Liver (tissue), 3 donors: ENCODE results near the gene TENM3.

Experiments used
- CTCF ChIP-seq: fragments of 150-350 bp; IDR thresholded peaks from 2 replicates; pipeline ENCODE4 v1.5.1; 2017; ENCODE audit warnings: improper control_type of control experiment, low read depth, low read length; ENCODE audit not compliant: missing input control
- GABPA ChIP-seq, 2 donors: IDR thresholded peaks in 1 of 2; conservative IDR thresholded peaks in 1 of 2; 2 replicates each; pipeline ENCODE4 v1.6.1; 2016; ENCODE audit warnings: antibody characterized with exemption in 2 of 2, mild to moderate bottlenecking in 1 of 2, moderate library complexity in 1 of 2
- JUND ChIP-seq, 2 donors: IDR thresholded peaks; 2 replicates each; pipeline ENCODE4 v1.6.1; 2016; ENCODE audit warnings: antibody characterized with exemption in 2 of 2
- RAD21 ChIP-seq, 2 donors: IDR thresholded peaks; 2 replicates each; pipeline ENCODE4 v1.6.1; 2016; ENCODE audit warnings: antibody characterized with exemption in 2 of 2, mild to moderate bottlenecking in 2 of 2
- REST ChIP-seq: IDR thresholded peaks from 2 replicates; pipeline ENCODE4 v1.6.1; 2016; ENCODE audit warnings: antibody characterized with exemption, mild to moderate bottlenecking
- YY1 ChIP-seq: IDR thresholded peaks from 2 replicates; pipeline ENCODE4 v1.6.1; 2016; ENCODE audit warnings: antibody characterized with exemption, mild to moderate bottlenecking
- donor health status: healthy.
- donor health status: healthy.

GRCh38 chr4:182569561-182569960 is 326.4 kb downstream of the TENM3 start:
- TF ChIP-seq REST (no peak), YY1 (no peak), CTCF (no peak), GABPA (IDR thresholded peaks at IDR 0.05 in 1 of 2, conservative IDR thresholded peaks at IDR 0.05 in 1 of 2) (no peak), JUND (IDR thresholded peaks at IDR 0.05) (no peak), RAD21 (IDR thresholded peaks at IDR 0.05) (no peak)
